OCI-LY1 (cell line): ENCODE measurements around the gene NFASC.

ENCODE experiments used
- H2AFZ ChIP-seq: fragments of 200-600 bp; sonication (generic), shearing (Covaris generic); 2 replicates; pipeline ENCODE4 v1.6.0; 2014; ENCODE audit warnings: antibody characterized with exemption, mild to moderate bottlenecking, low read length
- H3F3A ChIP-seq: fragments of 200-600 bp; sonication (generic), shearing (Covaris generic); 2 replicates; pipeline ENCODE4 v1.6.0; 2014; ENCODE audit warnings: mild to moderate bottlenecking, antibody characterized with exemption, low read length, moderate library complexity; ENCODE audit not compliant: insufficient read depth
- H3K27ac ChIP-seq: fragments of 200-600 bp; sonication (generic); 2 replicates; pipeline ENCODE4 v1.5.1; 2014; ENCODE audit warnings: low read length, mixed run types, mild to moderate bottlenecking, low read depth; ENCODE audit not compliant: poor library complexity, severe bottlenecking
- H3K27me3 ChIP-seq: fragments of 200-600 bp; sonication (generic); 2 replicates; pipeline ENCODE4 v1.6.0; 2014; ENCODE audit warnings: antibody characterized with exemption, mild to moderate bottlenecking, low read length, moderate library complexity; ENCODE audit not compliant: insufficient read depth
- H3K36me3 ChIP-seq: fragments of 200-600 bp; sonication (generic); 2 replicates; pipeline ENCODE4 v1.6.1; 2014; ENCODE audit warnings: mild to moderate bottlenecking, antibody characterized with exemption, low read length, moderate library complexity, mixed read lengths; ENCODE audit not compliant: insufficient read depth
- H3K4me1 ChIP-seq: fragments of 200-600 bp; sonication (generic); 2 replicates; pipeline ENCODE4 v1.5.1; 2014; ENCODE audit warnings: mild to moderate bottlenecking, low read length, moderate library complexity; ENCODE audit not compliant: insufficient read depth, severe bottlenecking
- H3K4me2 ChIP-seq: fragments of 200-600 bp; sonication (generic), shearing (Covaris generic); 2 replicates; pipeline ENCODE4 v1.6.1; 2014; ENCODE audit warnings: low read length
- H3K4me3 ChIP-seq: fragments of 200-600 bp; sonication (generic); 2 replicates; pipeline ENCODE4 v1.5.1; 2014; ENCODE audit warnings: low read length, low read depth, mild to moderate bottlenecking, mixed read lengths; ENCODE audit not compliant: poor library complexity, severe bottlenecking
- H3K79me2 ChIP-seq: fragments of 200-600 bp; shearing (Covaris generic); 2 replicates; pipeline ENCODE4 v1.6.1; 2016; ENCODE audit warnings: mixed run types, low read length, mixed read lengths; ENCODE audit not compliant: insufficient read depth
- H3K9ac ChIP-seq: fragments of 200-600 bp; sonication (generic), shearing (Covaris generic); 2 replicates; pipeline ENCODE4 v1.6.1; 2014; ENCODE audit warnings: mild to moderate bottlenecking, low read length, mixed read lengths
- H3K9me2 ChIP-seq: fragments of 200-600 bp; sonication (generic), shearing (Covaris generic); 2 replicates; pipeline ENCODE4 v1.6.1; 2014; ENCODE audit warnings: low read depth, mild to moderate bottlenecking, low read length, mixed read lengths
- H3K9me3 ChIP-seq: fragments of 200-600 bp; shearing (Covaris generic); 2 replicates; pipeline ENCODE4 v1.6.1; 2014; ENCODE audit warnings: low read length, mixed read lengths
- H4K20me1 ChIP-seq: fragments of 200-600 bp; sonication (generic), shearing (Covaris generic); 2 replicates; pipeline ENCODE4 v1.6.0; 2016; ENCODE audit warnings: mild to moderate bottlenecking, low read length; ENCODE audit not compliant: insufficient read depth
- EZH2 ChIP-seq: fragments of 200-600 bp; sonication (generic), shearing (Covaris generic); IDR thresholded peaks from 2 replicates; pipeline ENCODE4 v1.8.0; 2017; ENCODE audit warnings: borderline replicate concordance, mixed run types, mild to moderate bottlenecking, antibody characterized with exemption, low read length, moderate library complexity, mixed read lengths
- TF ChIP-seq, protein P1 (sequence below): fragments of 200-600 bp; sonication (generic), shearing (Covaris generic); IDR thresholded peaks from 2 replicates; pipeline ENCODE4 v1.5.1; 2017; ENCODE audit warnings: mild to moderate bottlenecking, antibody characterized with exemption, low read length, moderate library complexity, mixed read lengths

The NFASC gene

DNA sequence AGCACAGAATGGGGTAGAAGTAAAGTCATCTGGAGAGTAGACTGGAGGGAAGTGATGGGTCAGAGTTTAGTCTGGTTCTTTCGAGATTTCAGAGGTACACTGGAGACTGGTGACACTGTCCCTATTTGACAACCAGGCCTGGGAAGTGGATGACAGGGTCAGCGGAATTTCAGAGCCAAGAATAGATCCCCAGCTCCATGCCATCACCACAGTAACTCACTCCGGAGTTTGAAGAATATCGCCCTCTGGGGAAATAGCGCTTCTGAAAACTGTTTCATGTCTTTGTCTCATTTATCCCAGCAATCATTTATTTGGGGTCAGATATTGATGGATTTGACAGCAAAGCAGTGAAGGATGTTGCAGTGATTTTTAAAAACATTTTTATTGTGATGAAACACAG is 7.6 kb upstream of the NFASC start:
- H3K4me3 ChIP-seq = no peak overlapping the region
- H3K4me1 ChIP-seq = no peaks in the 10 kb centered on the region
- TF ChIP-seq EZH2 = no peak
- TF ChIP-seq, protein P1, sequence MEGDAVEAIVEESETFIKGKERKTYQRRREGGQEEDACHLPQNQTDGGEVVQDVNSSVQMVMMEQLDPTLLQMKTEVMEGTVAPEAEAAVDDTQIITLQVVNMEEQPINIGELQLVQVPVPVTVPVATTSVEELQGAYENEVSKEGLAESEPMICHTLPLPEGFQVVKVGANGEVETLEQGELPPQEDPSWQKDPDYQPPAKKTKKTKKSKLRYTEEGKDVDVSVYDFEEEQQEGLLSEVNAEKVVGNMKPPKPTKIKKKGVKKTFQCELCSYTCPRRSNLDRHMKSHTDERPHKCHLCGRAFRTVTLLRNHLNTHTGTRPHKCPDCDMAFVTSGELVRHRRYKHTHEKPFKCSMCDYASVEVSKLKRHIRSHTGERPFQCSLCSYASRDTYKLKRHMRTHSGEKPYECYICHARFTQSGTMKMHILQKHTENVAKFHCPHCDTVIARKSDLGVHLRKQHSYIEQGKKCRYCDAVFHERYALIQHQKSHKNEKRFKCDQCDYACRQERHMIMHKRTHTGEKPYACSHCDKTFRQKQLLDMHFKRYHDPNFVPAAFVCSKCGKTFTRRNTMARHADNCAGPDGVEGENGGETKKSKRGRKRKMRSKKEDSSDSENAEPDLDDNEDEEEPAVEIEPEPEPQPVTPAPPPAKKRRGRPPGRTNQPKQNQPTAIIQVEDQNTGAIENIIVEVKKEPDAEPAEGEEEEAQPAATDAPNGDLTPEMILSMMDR = no peak
- H4K20me1 ChIP-seq = no peaks in the 10 kb centered on the region
- H2AFZ ChIP-seq = no peak overlapping the region
- no peaks in the 10 kb centered on the region for H3K79me2 ChIP-seq
- H3K27ac ChIP-seq = no peak overlapping the region
- H3K4me2 ChIP-seq = no peak overlapping the region
- H3F3A ChIP-seq = no peaks in the 10 kb centered on the region
- 0 out of 2 replicates have a peak, but pooled peaks cover 6% of the 10 kb centered on the region for H3K27me3 ChIP-seq
- H3K9me2 ChIP-seq = no peaks in the 10 kb centered on the region
- H3K36me3 ChIP-seq = no peaks in the 10 kb centered on the region
- no peaks in the 10 kb centered on the region for H3K9me3 ChIP-seq
- no peak overlapping the region for H3K9ac ChIP-seq

GRCh38 chr1:204863730-204864129 is 6.9 kb upstream of the NFASC start:
- H3K4me1 ChIP-seq = no peaks in the 10 kb centered on the region
- 0 out of 2 replicates have a peak, but pooled peaks cover 8% of the 10 kb centered on the region for H3K27me3 ChIP-seq
- no peak overlapping the region for H2AFZ ChIP-seq
- H4K20me1 ChIP-seq = no peaks in the 10 kb centered on the region
- H3K4me3 ChIP-seq = no peak overlapping the region
- no peak overlapping the region for H3K27ac ChIP-seq
- TF ChIP-seq, protein P1 = no peak
- TF ChIP-seq EZH2 = no peak
- H3K9me3 ChIP-seq = no peaks in the 10 kb centered on the region
- H3K36me3 ChIP-seq = no peaks in the 10 kb centered on the region
- H3K9ac ChIP-seq = no peak overlapping the region
- H3K4me2 ChIP-seq = no peak overlapping the region
- no peaks in the 10 kb centered on the region for H3F3A ChIP-seq
- H3K9me2 ChIP-seq = no peaks in the 10 kb centered on the region
- no peaks in the 10 kb centered on the region for H3K79me2 ChIP-seq

DNA sequence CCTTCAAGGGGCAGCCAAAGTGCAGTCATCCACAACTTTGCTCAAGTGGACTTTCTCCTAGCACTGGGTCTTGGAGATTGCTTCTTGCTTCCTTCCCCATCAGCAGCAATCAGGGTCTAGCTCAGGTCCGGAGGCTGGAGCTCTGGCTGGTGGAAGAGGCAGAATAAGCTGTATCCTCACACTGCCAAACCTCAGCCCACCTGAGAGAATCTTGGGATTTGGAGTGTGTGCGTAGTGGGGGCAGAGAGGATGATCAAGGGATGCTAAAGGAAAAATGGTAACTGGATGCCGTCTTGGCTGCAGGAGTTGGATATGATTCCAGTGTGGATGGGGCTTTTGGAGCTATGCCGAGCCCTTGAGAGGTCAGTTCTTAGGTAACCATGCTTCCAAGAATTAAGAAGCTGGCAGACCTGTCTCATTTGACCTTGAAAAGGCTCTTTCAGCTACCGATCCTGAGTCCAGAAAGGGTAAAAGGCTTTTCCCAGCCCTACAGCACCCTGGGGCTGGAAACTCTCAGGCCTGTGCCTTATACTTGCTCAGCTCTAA is 4.5 kb upstream of the NFASC start:
- H3K4me2 ChIP-seq = no peak overlapping the region
- TF ChIP-seq, protein P1 = no peak
- no peak for TF ChIP-seq EZH2
- H4K20me1 ChIP-seq = no peaks in the 10 kb centered on the region
- no peaks in the 10 kb centered on the region for H3F3A ChIP-seq
- no peaks in the 10 kb centered on the region for H3K9me3 ChIP-seq
- H3K4me3 ChIP-seq = no peak overlapping the region
- H3K36me3 ChIP-seq = no peaks in the 10 kb centered on the region
- H3K27me3 ChIP-seq = 0 out of 2 replicates have a peak, but pooled peaks cover 3% of the 10 kb centered on the region
- no peak overlapping the region for H3K27ac ChIP-seq
- no peaks in the 10 kb centered on the region for H3K9me2 ChIP-seq
- no peak overlapping the region for H3K9ac ChIP-seq
- H3K4me1 ChIP-seq = no peaks in the 10 kb centered on the region
- no peak overlapping the region for H2AFZ ChIP-seq
- no peaks in the 10 kb centered on the region for H3K79me2 ChIP-seq
